COR-L47 (cell line): ENCODE data around the gene RANBP3.
"Not testable (repeated sequence)": the region's sequence is repeated elsewhere in the genome, so short reads cannot be mapped to it uniquely, and the experiment has no call there.

Experiments
- DNase-seq: peaks from one replicate; lab custom pipeline; 2025; lab: John Stamatoyannopoulos, UW

Gene RANBP3

GRCh38 chr19:6006070-6006446 lies 28.1 kb upstream of the RANBP3 start:
- not testable (repeated sequence) for DNase-seq

- no peak for DNase-seq
Observed at GRCh38 chr19:6005321-6006069, 27.6 kb upstream of the RANBP3 start.

- DNase-seq: no peak
Observed at GRCh38 chr19:6003976-6004375, 26.0 kb upstream of the RANBP3 start.

- no peak for DNase-seq
Observed at GRCh38 chr19:6002591-6002990, 24.7 kb upstream of the RANBP3 start.

- DNase-seq: no peak
Observed at GRCh38 chr19:6000228-6000847, 22.4 kb upstream of the RANBP3 start.

GRCh38 chr19:5999693-6000092 lies 21.8 kb upstream of the RANBP3 start:
- DNase-seq: no peak

GRCh38 chr19:5997371-5997770 lies 19.4 kb upstream of the RANBP3 start:
- no peak for DNase-seq

GRCh38 chr19:5996623-5997320 lies 18.8 kb upstream of the RANBP3 start:
- no peak for DNase-seq

GRCh38 chr19:5996102-5996501 lies 18.2 kb upstream of the RANBP3 start:
- no peak for DNase-seq

GRCh38 chr19:5995606-5996005 lies 17.7 kb upstream of the RANBP3 start:
- DNase-seq: no peak

GRCh38 chr19:5994405-5995165 lies 16.6 kb upstream of the RANBP3 start:
- DNase-seq: no peak

- no peak for DNase-seq
Observed at GRCh38 chr19:5993648-5994358, 15.9 kb upstream of the RANBP3 start.

- no peak for DNase-seq
Observed at GRCh38 chr19:5993201-5993600, 15.3 kb upstream of the RANBP3 start.

GRCh38 chr19:5992756-5993155 lies 14.8 kb upstream of the RANBP3 start:
- DNase-seq: no peak

- no peak for DNase-seq
Observed at GRCh38 chr19:5991244-5991838, 13.4 kb upstream of the RANBP3 start.

GRCh38 chr19:5990289-5990797 lies 12.4 kb upstream of the RANBP3 start:
- DNase-seq: no peak

- no peak for DNase-seq
Observed at GRCh38 chr19:5989388-5990074, 11.6 kb upstream of the RANBP3 start.

- no peak for DNase-seq
Observed at GRCh38 chr19:5988517-5989387, 10.8 kb upstream of the RANBP3 start.

- peak; percentile 82 for DNase-seq
Observed at GRCh38 chr19:5987077-5987818, 9.3 kb upstream of the RANBP3 start.
